Glutamatergic neuron (in vitro differentiated cells): ENCODE measurements around the gene GLIS1. TPM values are rescaled to one million over a fixed set of nuclear protein-coding genes. Genes with fewer than 3 reads are reported as not detected.

Source experiments
- DNase-seq: peaks from one replicate; pipeline ENCODE4 v3.0.0; 2022
- H3K27ac Mint-ChIP-seq: one replicate; pipeline ENCODE4 v1.8.0; 2020; ENCODE audit warnings: mild to moderate bottlenecking, mixed read lengths, inconsistent platforms; ENCODE audit not compliant: unreplicated experiment
- H3K27me3 Mint-ChIP-seq: one replicate; pipeline ENCODE4 v1.8.0; 2020; ENCODE audit warnings: mild to moderate bottlenecking, moderate library complexity, mixed read lengths, inconsistent platforms; ENCODE audit not compliant: unreplicated experiment
- H3K36me3 Mint-ChIP-seq: one replicate; pipeline ENCODE4 v1.8.0; 2020; ENCODE audit warnings: mild to moderate bottlenecking, mixed read lengths, inconsistent platforms; ENCODE audit not compliant: unreplicated experiment
- H3K4me1 Mint-ChIP-seq: one replicate; pipeline ENCODE4 v1.8.0; 2020; ENCODE audit warnings: mild to moderate bottlenecking, low read depth, mixed read lengths, inconsistent platforms; ENCODE audit not compliant: unreplicated experiment
- H3K4me3 Mint-ChIP-seq: one replicate; pipeline ENCODE4 v1.8.0; 2020; ENCODE audit warnings: mild to moderate bottlenecking, mixed read lengths, inconsistent platforms; ENCODE audit not compliant: unreplicated experiment
- H3K9me3 Mint-ChIP-seq: one replicate; pipeline ENCODE4 v1.8.0; 2020; ENCODE audit warnings: mild to moderate bottlenecking, moderate library complexity, mixed read lengths, inconsistent platforms; ENCODE audit not compliant: unreplicated experiment
- total RNA-seq: library from RNA; stranded (reverse); fragmentation: NEBNext Ultra II Directional; extraction: Animal tissue kit (Norgen Biotek cat#: 25700); gene quantifications from one replicate; pipeline ENCODE4 v1.2.1, GENCODE V29; 2021; ENCODE audit not compliant: unreplicated experiment
- TF ChIP-seq, protein P1 (sequence below): fragments of 200-600 bp; sonication (generic); IDR thresholded peaks from one replicate; pipeline ENCODE4 v1.5.0; 2021; ENCODE audit not compliant: partially characterized antibody, unreplicated experiment

Gene GLIS1
- total RNA-seq, 1 donor from 2014 or later, result 0.76 TPM

GRCh38 chr1:53580009-53580400 is 159.0 kb downstream of the GLIS1 start:
- H3K4me1 Mint-ChIP-seq, result peaks cover 39% of the 10 kb centered on the region

GRCh38 chr1:53579221-53580008 is 159.5 kb downstream of the GLIS1 start:
- H3K27ac Mint-ChIP-seq, result no peak overlapping the region
- H3K27me3 Mint-ChIP-seq, result peaks cover 5% of the 10 kb centered on the region

More at GRCh38 chr1:53580009-53580400, 159.0 kb downstream of the GLIS1 start:
- peaks cover 4% of the 10 kb centered on the region for H3K36me3 Mint-ChIP-seq
- H3K9me3 Mint-ChIP-seq, result peaks cover 12% of the 10 kb centered on the region
- DNase-seq, result no peak
- H3K27me3 Mint-ChIP-seq, result peaks cover 5% of the 10 kb centered on the region
- no peak overlapping the region for H3K27ac Mint-ChIP-seq
- H3K4me3 Mint-ChIP-seq, result no peak overlapping the region
- TF ChIP-seq, protein P1, sequence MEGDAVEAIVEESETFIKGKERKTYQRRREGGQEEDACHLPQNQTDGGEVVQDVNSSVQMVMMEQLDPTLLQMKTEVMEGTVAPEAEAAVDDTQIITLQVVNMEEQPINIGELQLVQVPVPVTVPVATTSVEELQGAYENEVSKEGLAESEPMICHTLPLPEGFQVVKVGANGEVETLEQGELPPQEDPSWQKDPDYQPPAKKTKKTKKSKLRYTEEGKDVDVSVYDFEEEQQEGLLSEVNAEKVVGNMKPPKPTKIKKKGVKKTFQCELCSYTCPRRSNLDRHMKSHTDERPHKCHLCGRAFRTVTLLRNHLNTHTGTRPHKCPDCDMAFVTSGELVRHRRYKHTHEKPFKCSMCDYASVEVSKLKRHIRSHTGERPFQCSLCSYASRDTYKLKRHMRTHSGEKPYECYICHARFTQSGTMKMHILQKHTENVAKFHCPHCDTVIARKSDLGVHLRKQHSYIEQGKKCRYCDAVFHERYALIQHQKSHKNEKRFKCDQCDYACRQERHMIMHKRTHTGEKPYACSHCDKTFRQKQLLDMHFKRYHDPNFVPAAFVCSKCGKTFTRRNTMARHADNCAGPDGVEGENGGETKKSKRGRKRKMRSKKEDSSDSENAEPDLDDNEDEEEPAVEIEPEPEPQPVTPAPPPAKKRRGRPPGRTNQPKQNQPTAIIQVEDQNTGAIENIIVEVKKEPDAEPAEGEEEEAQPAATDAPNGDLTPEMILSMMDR, result no peak

DNA sequence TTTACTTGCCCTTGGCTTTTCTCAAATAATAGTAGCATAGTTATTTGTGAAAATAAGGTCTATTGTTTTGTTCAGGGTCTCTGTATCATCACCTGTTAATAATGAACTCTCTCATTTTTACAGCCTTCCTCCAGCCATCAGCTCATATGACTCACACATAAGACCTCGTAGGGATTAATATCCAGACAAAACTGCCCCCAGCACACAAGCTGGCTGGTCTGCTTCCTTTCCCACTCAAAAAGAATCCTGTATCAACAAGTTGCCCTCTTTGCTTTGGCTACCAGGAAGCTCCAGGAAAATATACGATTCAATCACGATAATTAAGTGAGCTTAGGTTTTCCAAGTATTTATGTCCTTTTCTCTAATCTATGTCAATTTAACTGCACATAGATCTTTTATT is 160.6 kb downstream of the GLIS1 start:
- Mint-ChIP-seq H3K4me1 (peaks cover 37% of the 10 kb centered on the region), H3K27me3 (peaks cover 5% of the 10 kb centered on the region), H3K4me3 (no peak overlapping the region), H3K9me3 (peaks cover 10% of the 10 kb centered on the region), H3K27ac (no peak overlapping the region), H3K36me3 (peaks cover 4% of the 10 kb centered on the region)
- TF ChIP-seq, protein P1, result no peak
- no peak for DNase-seq

More at GRCh38 chr1:53579221-53580008, 159.5 kb downstream of the GLIS1 start:
- H3K4me1 Mint-ChIP-seq, result peaks cover 34% of the 10 kb centered on the region
- H3K9me3 Mint-ChIP-seq, result peaks cover 12% of the 10 kb centered on the region
- DNase-seq, result no peak
- H3K4me3 Mint-ChIP-seq, result no peak overlapping the region
- peaks cover 4% of the 10 kb centered on the region for H3K36me3 Mint-ChIP-seq
- TF ChIP-seq, protein P1, result no peak

GRCh38 chr1:53577761-53578100 is 161.2 kb downstream of the GLIS1 start:
- TF ChIP-seq, protein P1, result no peak
- Mint-ChIP-seq H3K27me3 (peaks cover 5% of the 10 kb centered on the region), H3K4me3 (no peak overlapping the region), H3K4me1 (peaks cover 36% of the 10 kb centered on the region), H3K9me3 (peaks cover 10% of the 10 kb centered on the region), H3K27ac (no peak overlapping the region), H3K36me3 (peaks cover 4% of the 10 kb centered on the region)
- DNase-seq, result no peak
